NCI-H1048 (cell line): Measurements from ENCODE around the gene CCDC47.
"Not testable (repeated sequence)": the region's sequence is repeated elsewhere in the genome, so short reads cannot be mapped to it uniquely, and the experiment has no call there.

Experiments used
- DNase-seq: peaks from one replicate; lab custom pipeline; 2025; lab: John Stamatoyannopoulos, UW

CCDC47 gene

DNA sequence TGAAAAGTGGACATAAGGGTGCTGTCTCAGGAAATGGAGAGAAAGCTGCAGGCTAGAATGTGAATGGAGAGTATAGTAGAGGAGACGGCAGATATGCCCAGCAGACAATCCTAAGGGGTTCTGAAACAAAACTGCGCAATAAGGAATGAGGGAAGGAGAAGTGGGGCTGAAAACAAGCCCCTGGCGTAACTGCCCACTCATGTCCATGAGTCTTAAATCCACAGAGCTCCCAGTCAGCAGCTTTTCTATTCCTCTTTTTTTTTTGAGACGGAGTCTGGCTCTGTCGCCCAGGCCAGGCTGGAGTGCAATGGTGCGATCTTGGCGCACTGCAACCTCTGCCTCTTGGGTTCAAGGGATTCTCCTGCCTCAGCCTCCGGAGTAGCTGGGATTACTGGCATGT, 37.7 kb downstream of the CCDC47 start:
- no peak for DNase-seq

DNA sequence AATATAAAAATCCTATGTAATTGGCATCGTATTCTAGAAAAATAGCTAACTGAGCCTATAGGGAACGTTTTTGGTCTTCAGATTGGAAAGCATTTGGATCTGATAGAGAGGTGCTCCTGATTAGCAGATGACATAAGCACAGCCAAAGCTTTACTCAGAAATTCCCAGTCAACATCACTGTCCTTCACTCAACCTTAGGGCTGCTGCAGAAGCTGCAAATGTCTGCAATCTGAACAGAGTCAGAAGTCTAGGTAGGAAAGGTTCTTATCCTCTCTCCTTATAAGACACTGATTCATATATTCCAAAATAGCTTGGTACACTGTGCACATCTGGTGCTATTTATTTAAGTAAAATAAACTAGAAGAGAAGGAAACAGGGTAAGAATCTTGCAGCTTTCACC, 51.0 kb downstream of the CCDC47 start:
- DNase-seq, result no peak

DNA sequence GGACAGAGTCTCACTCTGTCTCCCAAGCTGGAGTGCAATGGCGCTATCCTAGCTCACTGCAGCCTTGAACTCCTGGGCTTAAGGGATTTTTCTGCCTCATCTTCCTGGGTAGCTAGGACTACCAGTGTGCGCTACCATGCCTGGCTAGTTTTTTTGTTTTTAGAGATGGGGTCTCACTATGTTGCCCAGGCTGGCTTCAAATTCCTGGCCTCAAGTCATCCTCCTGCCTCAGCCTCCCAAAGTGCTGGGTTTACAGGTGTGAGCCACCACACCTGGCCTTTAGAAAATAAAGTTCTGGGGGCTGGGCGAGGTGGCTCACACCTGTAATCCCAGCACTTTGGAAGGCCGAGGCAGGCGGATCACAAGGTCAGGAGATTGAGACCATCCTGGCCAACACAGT, 53.2 kb downstream of the CCDC47 start:
- DNase-seq, result not testable (repeated sequence)

DNA sequence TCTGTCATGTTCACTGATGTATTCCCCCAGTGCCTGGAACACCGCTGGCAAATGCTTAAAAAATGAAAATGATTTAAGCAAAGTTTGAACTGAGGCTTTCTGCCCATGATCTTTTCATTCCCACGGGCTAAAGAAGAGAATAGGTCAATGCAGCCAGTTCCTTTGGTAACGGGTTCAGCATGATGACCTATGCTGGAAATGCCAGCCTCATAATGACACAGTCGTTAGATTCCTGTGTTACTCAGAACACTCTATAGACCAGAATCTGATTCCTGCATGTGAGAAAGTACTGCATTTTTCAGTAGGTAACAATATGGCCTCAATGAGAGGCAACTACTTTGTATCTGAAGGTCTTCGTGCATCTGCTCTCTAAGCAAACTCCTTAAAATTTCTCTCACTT, 54.4 kb downstream of the CCDC47 start:
- no peak for DNase-seq

DNA sequence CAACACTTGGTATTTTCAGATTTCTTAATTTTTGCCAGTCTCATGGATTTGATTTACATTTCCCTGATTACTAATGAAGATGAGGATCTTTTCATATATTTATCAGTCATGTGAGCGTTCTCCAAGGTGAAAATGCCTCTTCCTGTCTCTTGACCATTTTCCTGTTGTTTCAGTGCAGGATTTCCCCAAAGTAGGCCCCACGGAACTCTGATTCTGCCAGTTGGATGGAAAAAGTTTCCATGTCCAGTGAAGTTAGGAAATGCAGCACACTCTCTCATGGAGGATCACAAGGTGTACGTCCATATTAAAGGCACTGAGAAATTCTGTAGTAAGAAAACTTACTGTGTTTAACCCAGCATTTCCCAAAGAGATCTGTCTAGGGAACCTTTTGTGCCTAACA, 57.0 kb downstream of the CCDC47 start:
- DNase-seq, result no peak

- DNase-seq, result no peak
Measured at GRCh38 chr17:63714550-63715277, 58.7 kb downstream of the CCDC47 start.

- no peak for DNase-seq
Measured at GRCh38 chr17:63709110-63709509, 64.3 kb downstream of the CCDC47 start.

DNA sequence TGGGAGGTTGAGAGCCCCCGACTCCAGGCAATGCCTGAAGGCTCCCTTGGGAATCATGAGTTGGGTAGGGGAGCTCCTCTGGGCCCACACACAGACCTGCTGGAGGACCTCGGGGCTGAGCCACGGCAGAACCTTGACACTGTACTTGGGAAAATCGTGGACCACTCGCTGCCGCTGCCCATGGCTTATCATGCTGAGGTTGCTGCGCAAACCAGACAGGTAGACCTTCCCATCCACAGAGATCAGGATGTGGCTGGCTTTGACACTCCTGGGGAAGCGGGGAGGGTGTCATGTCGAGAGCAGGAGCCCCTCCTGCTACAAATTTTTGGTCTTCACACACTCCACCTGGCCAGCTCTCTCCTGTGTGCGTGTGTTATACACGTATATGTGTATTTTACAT, 66.2 kb downstream of the CCDC47 start:
- DNase-seq, result no peak

- no peak for DNase-seq
Measured at GRCh38 chr17:63706336-63707082, 66.9 kb downstream of the CCDC47 start.

DNA sequence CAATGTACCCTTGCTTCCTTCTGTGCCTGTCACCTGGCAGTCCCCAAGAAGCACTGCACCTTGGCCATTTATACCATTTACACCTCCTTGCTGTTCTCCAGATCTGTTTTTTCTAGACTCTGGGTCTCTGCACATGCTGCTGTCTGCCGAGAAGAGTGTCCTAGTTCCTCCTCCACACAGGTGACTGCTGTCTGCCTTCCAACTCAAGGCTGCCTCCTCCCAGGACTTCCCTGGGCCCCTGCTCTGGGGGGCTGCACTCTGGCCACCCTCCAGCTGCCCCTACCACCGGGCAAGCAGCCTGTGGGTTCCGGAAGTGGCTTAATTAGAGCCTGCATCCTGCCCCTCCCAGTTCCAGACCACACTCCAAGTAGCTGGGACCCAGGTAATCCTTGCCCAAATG, 67.7 kb downstream of the CCDC47 start:
- DNase-seq, result no peak

GRCh38 chr17:63704836-63705235, 68.6 kb downstream of the CCDC47 start:
- no peak for DNase-seq

GRCh38 chr17:63704259-63704576, 69.2 kb downstream of the CCDC47 start:
- DNase-seq, result no peak

GRCh38 chr17:63703556-63704258, 69.7 kb downstream of the CCDC47 start:
- no peak for DNase-seq

DNA sequence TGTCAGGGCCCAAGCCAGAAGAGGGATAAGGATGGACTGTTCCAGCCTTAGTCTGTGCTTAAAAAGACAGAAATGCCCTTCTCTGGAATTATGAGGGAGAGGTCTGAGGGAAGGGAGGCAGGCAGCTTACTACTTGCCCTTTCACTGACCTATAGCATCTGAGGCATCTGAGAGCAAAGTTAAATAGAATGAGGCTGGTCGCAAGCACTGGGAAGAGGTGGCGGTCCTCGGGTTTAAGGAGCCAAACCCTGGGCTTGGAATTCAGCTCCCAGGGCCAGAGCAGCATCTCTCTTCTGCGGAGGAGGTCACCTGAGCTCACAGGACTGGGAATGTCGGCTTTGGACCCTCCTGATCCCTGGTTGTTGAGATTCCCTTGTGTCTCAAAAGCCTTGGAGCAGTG, 70.4 kb downstream of the CCDC47 start:
- no peak for DNase-seq

- no peak for DNase-seq
Measured at GRCh38 chr17:63702721-63703015, 70.7 kb downstream of the CCDC47 start.

- no peak for DNase-seq
Measured at GRCh38 chr17:63701868-63702720, 71.3 kb downstream of the CCDC47 start.

GRCh38 chr17:63701456-63701820, 72.0 kb downstream of the CCDC47 start:
- DNase-seq, result no peak

- DNase-seq, result no peak
Measured at GRCh38 chr17:63700528-63701455, 72.6 kb downstream of the CCDC47 start.

- DNase-seq, result no peak
Measured at GRCh38 chr17:63699638-63700527, 73.5 kb downstream of the CCDC47 start, which contains the start of gene LIMD2. Gene LIMD2, minus strand, starts transcription at chr17:63700125. Its CDS starts 827 bp downstream, at chr17:63699298.
